HFF-Myc (cell line): ENCODE results near the gene ZNF865.

Source experiments
- DNase-seq: peaks from one replicate; pipeline ENCODE4 v3.0.0-alpha.2; 2011; ENCODE audit warnings: low read depth; ENCODE audit errors: extremely low read depth
- H3K4me3 ChIP-seq: replicated peaks from 2 replicates; pipeline ENCODE4 v1.5.1; 2011; ENCODE audit warnings: low read depth, mild to moderate bottlenecking, control low read depth, low read length
- TF ChIP-seq, protein P1 (sequence below): IDR thresholded peaks from 2 replicates; pipeline ENCODE4 v1.5.1; 2012; ENCODE audit warnings: mild to moderate bottlenecking, low read depth, low read length, control low read depth; ENCODE audit errors: missing control alignments

The ZNF865 gene

DNA sequence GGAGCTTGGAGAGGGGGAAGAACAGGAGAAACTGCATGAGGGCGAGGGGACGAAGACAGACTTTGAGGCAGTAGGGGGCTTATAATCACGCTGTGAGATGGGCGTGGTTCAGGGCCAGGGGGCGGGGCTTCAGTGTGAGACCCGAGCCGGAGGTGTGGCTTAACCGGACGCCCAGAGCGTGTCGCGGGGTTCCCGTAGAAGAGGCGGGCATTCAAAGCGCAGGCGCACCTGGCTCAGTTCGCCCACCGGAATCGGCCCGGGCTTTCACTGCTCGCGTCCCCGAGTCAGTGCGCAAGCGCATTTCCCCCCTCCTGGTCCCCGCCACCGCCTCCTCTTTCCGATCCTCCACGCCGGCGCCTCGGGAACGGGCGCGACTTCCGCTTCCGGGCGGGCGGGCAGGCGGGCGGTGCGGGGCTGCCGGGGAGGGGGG is 225 bp upstream of the ZNF865 start:
- peak; percentile 93 for DNase-seq
- TF ChIP-seq, protein P1, sequence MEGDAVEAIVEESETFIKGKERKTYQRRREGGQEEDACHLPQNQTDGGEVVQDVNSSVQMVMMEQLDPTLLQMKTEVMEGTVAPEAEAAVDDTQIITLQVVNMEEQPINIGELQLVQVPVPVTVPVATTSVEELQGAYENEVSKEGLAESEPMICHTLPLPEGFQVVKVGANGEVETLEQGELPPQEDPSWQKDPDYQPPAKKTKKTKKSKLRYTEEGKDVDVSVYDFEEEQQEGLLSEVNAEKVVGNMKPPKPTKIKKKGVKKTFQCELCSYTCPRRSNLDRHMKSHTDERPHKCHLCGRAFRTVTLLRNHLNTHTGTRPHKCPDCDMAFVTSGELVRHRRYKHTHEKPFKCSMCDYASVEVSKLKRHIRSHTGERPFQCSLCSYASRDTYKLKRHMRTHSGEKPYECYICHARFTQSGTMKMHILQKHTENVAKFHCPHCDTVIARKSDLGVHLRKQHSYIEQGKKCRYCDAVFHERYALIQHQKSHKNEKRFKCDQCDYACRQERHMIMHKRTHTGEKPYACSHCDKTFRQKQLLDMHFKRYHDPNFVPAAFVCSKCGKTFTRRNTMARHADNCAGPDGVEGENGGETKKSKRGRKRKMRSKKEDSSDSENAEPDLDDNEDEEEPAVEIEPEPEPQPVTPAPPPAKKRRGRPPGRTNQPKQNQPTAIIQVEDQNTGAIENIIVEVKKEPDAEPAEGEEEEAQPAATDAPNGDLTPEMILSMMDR: no peak
- peak overlapping the region; percentile 92 for H3K4me3 ChIP-seq

DNA sequence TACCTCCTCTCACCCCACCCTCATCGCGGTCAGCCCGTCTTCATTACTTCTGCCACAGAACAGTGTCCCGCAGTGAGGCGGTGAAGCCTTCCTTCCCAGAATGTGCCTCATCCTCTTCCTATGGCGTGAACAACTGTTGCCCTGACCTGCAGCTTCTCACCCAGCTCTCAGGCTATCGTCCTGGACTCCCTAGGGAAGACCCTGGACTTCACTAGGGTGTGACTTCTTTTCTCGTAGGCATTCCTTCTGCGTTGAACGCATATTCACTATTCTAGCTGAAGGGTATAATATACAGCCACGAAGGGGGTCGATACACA is 982 bp downstream of the ZNF865 start:
- TF ChIP-seq, protein P1: no peak
- peak overlapping the region; percentile 92 for H3K4me3 ChIP-seq
- DNase-seq: no peak

- H3K4me3 ChIP-seq: peak overlapping the region; percentile 92
- TF ChIP-seq, protein P1: no peak
- no peak for DNase-seq
These were observed 1.4 kb downstream of the ZNF865 start for GRCh38 chr19:55606817-55607216.

DNA sequence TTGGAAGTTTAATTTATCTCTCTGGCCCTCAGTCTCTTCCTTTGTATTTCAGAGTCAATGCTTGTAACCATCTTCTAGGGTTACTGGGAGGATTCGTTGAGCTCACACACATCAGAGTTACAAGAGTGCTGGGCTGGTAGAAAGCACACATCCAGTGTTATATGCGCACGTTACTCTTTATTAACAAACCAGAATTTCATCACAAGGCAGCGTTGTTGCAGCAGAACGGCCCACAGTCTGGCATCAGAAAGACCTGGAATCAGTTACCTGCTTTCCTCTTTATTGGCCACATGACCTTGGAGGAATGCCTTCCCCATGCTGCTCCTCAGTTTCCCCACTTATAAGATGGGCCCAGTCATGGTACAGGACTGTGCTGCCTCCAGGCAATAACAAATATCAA is 3.9 kb downstream of the ZNF865 start:
- no peak overlapping the region for H3K4me3 ChIP-seq
- TF ChIP-seq, protein P1: no peak
- DNase-seq: no peak

DNA sequence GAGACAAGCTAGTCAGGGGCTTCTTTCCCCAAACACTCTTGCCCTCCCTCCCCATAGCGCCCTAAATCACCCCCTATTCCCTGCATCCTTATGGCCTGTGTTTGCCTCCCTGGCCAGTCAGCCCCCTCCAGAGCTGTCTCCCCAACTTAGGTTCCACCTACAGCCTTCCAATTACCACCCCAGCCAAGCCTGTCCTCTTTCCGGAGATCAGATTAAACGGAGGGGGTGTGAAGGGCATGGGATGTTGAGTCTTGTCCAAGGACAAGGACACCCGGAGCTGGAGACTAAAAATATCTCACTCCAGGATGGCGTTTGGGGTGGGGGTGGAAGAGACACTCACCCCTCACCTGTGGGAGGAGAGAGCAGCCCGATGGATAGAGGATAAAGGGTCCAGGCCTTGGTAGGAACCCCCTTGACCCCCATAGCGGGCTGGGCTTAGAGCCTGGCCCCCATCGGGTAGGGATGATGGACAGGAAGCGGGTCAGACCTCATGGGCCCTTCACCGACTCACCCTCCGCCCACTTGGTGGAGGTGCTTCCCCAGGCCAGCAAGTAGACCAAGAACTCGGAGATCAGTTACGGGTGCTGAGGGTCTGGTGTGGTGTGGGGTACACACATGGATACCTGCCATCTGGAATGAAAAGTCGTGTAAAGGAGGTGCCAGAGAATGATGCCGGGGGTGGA is 6.0 kb downstream of the ZNF865 start:
- H3K4me3 ChIP-seq: no peak overlapping the region
- TF ChIP-seq, protein P1: no peak

GRCh38 chr19:55611983-55612645 is 6.7 kb downstream of the ZNF865 start:
- H3K4me3 ChIP-seq: no peak overlapping the region
- no peak for DNase-seq
- TF ChIP-seq, protein P1: no peak

More for the DNA sequence above, 6.0 kb downstream of the ZNF865 start:
- DNase-seq: no peak
